Esophagus muscularis mucosa (tissue), 4 donors: ENCODE measurements around the gene CD151. TPM values are rescaled to one million over a fixed set of nuclear protein-coding genes. Genes with fewer than 3 reads are reported as not detected.
A peak's percentile ranks its signal among the peaks of the same experiment; 100 is the strongest.

Source experiments
- DNase-seq: peaks from one replicate; pipeline ENCODE4 v3.0.0-alpha.2; 2017; ENCODE audit errors: extremely low spot score
- H3K27ac ChIP-seq, 4 donors: fragments of 200-600 bp; sonication (generic); replicated peaks in 1 of 4; 1 replicate in 3 of 4; 2 replicates in 1 of 4; pipeline ENCODE4 v1.5.1; 2016 to 2019; ENCODE audit warnings: mild to moderate bottlenecking in 1 of 4
- H3K27me3 ChIP-seq, 4 donors: fragments of 200-600 bp; sonication (generic); one replicate each; pipeline versions ENCODE4 v1.5.1 to v1.6.0; 2016 to 2019
- H3K36me3 ChIP-seq, 4 donors: fragments of 200-600 bp; sonication (generic); one replicate each; pipeline ENCODE4 v1.5.1; 2016 to 2019
- H3K4me1 ChIP-seq, 4 donors: fragments of 200-600 bp; sonication (generic); one replicate each; pipeline ENCODE4 v1.5.1; 2016 to 2019
- H3K4me3 ChIP-seq, 4 donors: fragments of 200-600 bp; sonication (generic); 1 replicate in 2 of 4; 2 replicates in 2 of 4; pipeline ENCODE4 v1.5.1; 2016 to 2019; ENCODE audit warnings: mild to moderate bottlenecking in 4 of 4, moderate library complexity in 1 of 4
- H3K9me3 ChIP-seq, 4 donors: fragments of 200-600 bp; sonication (generic); 1 replicate in 3 of 4; 2 replicates in 1 of 4; pipeline ENCODE4 v1.5.1; 2016 to 2019
- EP300 ChIP-seq: sonication (generic); formaldehyde crosslinking; IDR thresholded peaks from one replicate; pipeline ENCODE4 v1.6.1; 2017; ENCODE audit warnings: antibody characterized with exemption
- POLR2A ChIP-seq: fragments of 450-650 bp; IDR thresholded peaks from one replicate; pipeline ENCODE4 v1.6.1; 2017; ENCODE audit warnings: antibody characterized with exemption, moderate library complexity, mild to moderate bottlenecking, low read depth
- POLR2AphosphoS5 ChIP-seq, 2 donors: sonication (generic); formaldehyde crosslinking; IDR thresholded peaks; one replicate each; pipeline ENCODE4 v1.6.1; 2017; ENCODE audit warnings: antibody characterized with exemption in 2 of 2
- WGBS: methylation state at CpG from one replicate; pipeline ENCODE4 v1.1.5; 2018; 5-methylcytosine and 5-hydroxymethylcytosine counted together
- intact Hi-C: fragments of 100-400 bp; cut with DNase I; formaldehyde crosslinking; loops from one replicate; pipeline ENCODE4 v1.15.1; 2023
- total RNA-seq, 4 donors: library from RNA; depleted of rRNA; stranded (reverse); fragments of >200 nt; gene quantifications; one replicate each; pipeline versions ENCODE4 v1.1.0 to v1.2.1, GENCODE V29; 2016
- TF ChIP-seq, protein P1 (sequence below), 3 experiments: fragments of 200-600 bp in 2 of 3; fragments of 450-650 bp in 1 of 3; sonication (generic) in 2 of 3; IDR thresholded peaks; one replicate each; pipeline ENCODE4 v1.5.1; 2017 to 2019; ENCODE audit warnings: antibody characterized with exemption in 3 of 3, mild to moderate bottlenecking in 2 of 3, moderate library complexity in 1 of 3

The CD151 gene
- total RNA-seq, 4 donors from 2014 or later = 219 to 730 (median 352) TPM

DNA sequence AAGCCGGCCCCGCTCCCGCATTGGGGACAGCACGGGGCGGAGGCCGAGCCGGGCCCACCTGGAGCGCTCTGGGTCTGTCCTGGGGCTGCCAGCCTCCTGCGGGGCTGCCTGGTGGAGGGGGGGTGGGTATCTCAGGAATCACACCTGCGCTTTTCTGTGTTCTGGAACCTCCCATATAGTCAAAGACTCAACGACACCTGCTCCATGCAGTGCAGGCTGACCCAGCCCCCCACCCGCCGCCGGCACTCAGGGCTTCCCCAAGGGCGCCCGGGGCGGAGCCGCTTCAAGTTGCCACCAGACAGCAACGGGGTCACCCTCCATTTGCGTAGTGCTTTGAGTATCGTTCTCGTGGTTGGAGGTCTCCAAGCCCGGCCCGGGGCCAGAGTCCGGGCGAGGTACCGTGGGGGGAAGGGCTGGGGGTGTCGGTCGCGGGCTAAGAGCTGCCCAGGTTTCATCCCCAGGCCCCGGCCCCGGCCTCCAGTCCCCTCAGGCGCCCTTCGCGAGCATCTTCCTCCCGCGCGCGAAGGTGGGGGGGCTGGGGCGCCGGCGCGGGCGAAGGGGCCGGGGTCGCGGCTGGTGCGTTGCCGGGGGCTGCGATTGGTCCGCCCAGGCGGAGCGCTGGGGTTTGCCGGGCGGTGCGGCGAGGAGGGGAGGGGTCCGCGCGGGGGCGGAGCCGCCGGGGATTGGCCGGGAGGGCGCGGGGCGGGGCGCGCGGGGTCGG lies 16.5 kb downstream of the CD151 start:
- Histone ChIP-seq H3K4me3 (peak overlapping the region; percentile 49 to 58 (median 54)), H3K4me1 (peaks cover 55 to 95% (median 85%) of the 10 kb centered on the region in 4 donors), H3K27ac (peak overlapping the region in 1 of 4 donors; percentile 39), H3K9me3 (no peaks in the 10 kb centered on the region), H3K36me3 (peaks cover 0 to 39% (median 18%) of the 10 kb centered on the region in 4 donors), H3K27me3 (peaks cover 0 to 17% (median 5%) of the 10 kb centered on the region in 4 donors)
- WGBS = 4% methylated on average over 5 of the region's 71 CpGs
- no peak for TF ChIP-seq EP300
- no peak for TF ChIP-seq POLR2AphosphoS5 (IDR thresholded peaks at IDR 0.05)
- TF ChIP-seq, protein P1, sequence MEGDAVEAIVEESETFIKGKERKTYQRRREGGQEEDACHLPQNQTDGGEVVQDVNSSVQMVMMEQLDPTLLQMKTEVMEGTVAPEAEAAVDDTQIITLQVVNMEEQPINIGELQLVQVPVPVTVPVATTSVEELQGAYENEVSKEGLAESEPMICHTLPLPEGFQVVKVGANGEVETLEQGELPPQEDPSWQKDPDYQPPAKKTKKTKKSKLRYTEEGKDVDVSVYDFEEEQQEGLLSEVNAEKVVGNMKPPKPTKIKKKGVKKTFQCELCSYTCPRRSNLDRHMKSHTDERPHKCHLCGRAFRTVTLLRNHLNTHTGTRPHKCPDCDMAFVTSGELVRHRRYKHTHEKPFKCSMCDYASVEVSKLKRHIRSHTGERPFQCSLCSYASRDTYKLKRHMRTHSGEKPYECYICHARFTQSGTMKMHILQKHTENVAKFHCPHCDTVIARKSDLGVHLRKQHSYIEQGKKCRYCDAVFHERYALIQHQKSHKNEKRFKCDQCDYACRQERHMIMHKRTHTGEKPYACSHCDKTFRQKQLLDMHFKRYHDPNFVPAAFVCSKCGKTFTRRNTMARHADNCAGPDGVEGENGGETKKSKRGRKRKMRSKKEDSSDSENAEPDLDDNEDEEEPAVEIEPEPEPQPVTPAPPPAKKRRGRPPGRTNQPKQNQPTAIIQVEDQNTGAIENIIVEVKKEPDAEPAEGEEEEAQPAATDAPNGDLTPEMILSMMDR (IDR thresholded peaks at IDR 0.05) = no peak
- no peak for TF ChIP-seq POLR2A
- no peak for DNase-seq
- intact Hi-C loops = loop anchor here (2.0 kb wide), 1 partner anchor 202 kb away; no protein-coding TSS in a partner anchor

GRCh38 chr11:849951-850774 lies 17.4 kb downstream of the CD151 start:
- Histone ChIP-seq H3K27me3 (peaks cover 0 to 17% (median 5%) of the 10 kb centered on the region in 4 donors), H3K36me3 (peaks cover 0 to 45% (median 22%) of the 10 kb centered on the region in 4 donors), H3K27ac (peak overlapping the region in 2 of 4 donors; percentile 36 to 43), H3K4me1 (peaks cover 52 to 95% (median 80%) of the 10 kb centered on the region in 4 donors), H3K4me3 (peak overlapping the region; percentile 49 to 58 (median 54)), H3K9me3 (no peaks in the 10 kb centered on the region)
- intact Hi-C loops = loop anchor here (2.0 kb wide), 1 partner anchor 201 kb away; no protein-coding TSS in a partner anchor
- TF ChIP-seq EP300 (no peak), POLR2A (no peak), POLR2AphosphoS5 (IDR thresholded peaks at IDR 0.05) (no peak)
- TF ChIP-seq, protein P1 (IDR thresholded peaks at IDR 0.05) = no peak
- no peak for DNase-seq
- 39% methylated on average over 60 of the region's 97 CpGs for WGBS

DNA sequence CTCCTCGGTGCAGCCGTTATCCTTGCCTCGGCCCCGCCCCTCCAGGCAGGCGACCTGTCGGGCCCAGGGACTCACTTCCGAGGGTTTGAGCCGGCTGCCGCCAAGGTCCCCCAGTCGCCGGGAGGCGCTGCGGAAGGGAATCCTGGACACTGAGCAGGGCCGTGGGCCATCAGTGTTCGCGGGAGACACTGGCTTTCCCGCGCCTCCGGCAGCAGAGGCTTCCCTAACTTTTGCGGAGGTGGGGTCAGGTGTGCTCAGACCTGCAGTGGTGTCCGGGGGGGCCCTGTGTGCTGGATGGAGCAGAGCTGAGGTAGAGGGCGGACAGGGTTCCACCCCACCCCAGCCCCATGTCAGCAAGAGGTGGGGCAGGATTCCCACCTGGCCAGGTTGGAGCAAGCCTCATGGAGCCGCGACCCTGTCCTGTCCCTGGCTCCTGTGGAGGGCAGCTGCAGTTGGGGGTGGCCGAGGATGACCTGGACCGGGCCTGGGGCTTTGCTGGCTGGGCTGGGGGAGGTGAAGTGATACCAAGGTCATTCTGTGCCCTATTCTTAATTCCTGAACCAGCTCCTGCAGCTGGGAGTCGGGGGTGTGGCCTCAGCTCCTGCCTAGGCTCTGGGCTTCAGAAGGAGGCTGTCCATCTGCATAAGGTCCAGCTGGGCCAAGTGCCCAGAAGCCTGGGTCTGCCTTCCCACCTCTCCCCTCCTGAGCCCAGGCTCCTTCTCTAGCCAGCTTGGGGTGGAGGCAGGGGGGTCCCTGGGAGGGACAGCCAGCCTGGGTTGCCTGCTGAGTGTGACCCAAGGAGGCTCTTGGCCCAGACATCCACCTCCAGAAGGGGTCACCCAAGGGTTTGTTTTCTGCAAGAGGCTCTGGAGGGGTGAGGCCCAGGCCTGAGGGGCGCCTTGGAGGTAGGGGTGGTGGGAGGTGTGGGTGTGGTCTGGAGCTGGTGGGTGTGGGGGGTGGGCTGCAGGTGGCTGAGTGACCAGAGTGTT lies 18.3 kb downstream of the CD151 start:
- intact Hi-C loops = no loop called here
- Histone ChIP-seq H3K9me3 (no peaks in the 10 kb centered on the region), H3K27me3 (peaks cover 0 to 17% (median 5%) of the 10 kb centered on the region in 4 donors), H3K4me1 (peaks cover 43 to 95% (median 77%) of the 10 kb centered on the region in 4 donors), H3K4me3 (peak overlapping the region in 1 of 4 donors; percentile 52), H3K36me3 (peaks cover 0 to 54% (median 22%) of the 10 kb centered on the region in 4 donors), H3K27ac (no peak overlapping the region)
- TF ChIP-seq EP300 = no peak
- no peak for TF ChIP-seq POLR2AphosphoS5 (IDR thresholded peaks at IDR 0.05)
- TF ChIP-seq, protein P1 (IDR thresholded peaks at IDR 0.05) = no peak
- TF ChIP-seq POLR2A = no peak
- DNase-seq = no peak
- WGBS = 63% methylated on average over 8 of the region's 28 CpGs

- Histone ChIP-seq H3K4me3 (no peak overlapping the region), H3K27ac (peak overlapping the region in 1 of 4 donors; percentile 11), H3K36me3 (peaks cover 0 to 50% (median 14%) of the 10 kb centered on the region in 4 donors), H3K4me1 (peaks cover 42 to 89% (median 72%) of the 10 kb centered on the region in 4 donors), H3K27me3 (peaks cover 0 to 15% (median 5%) of the 10 kb centered on the region in 4 donors), H3K9me3 (no peaks in the 10 kb centered on the region)
- intact Hi-C loops = no loop called here
- no peak for DNase-seq
- TF ChIP-seq POLR2A = no peak
- TF ChIP-seq EP300 = no peak
- TF ChIP-seq POLR2AphosphoS5 (IDR thresholded peaks at IDR 0.05) = no peak
- TF ChIP-seq, protein P1 (IDR thresholded peaks at IDR 0.05) = no peak
- WGBS = 61% methylated on average over 2 of the region's 15 CpGs
Measured at GRCh38 chr11:852762-853161, 20.0 kb downstream of the CD151 start.
